H54 (cell line): Measurements from ENCODE around the gene ZC4H2.
"Not testable (repeated sequence)": the region's sequence is repeated elsewhere in the genome, so short reads cannot be mapped to it uniquely, and the experiment has no call there.

Experiments
- DNase-seq: peaks from one replicate; pipeline ENCODE4 v3.0.0; 2011; ENCODE audit warnings: low spot score, mixed read lengths; ENCODE audit not compliant: insufficient read length
- FAIRE-seq: peaks from 3 replicates; lab custom pipeline; 2011; peaks lifted over from hg19 to GRCh38; lab: Jason Lieb, UNC
- POLR2A ChIP-seq: IDR thresholded peaks from 2 replicates; pipeline ENCODE4 v1.6.1; 2011; ENCODE audit warnings: low read depth, mild to moderate bottlenecking, low read length

ZC4H2 gene

DNA sequence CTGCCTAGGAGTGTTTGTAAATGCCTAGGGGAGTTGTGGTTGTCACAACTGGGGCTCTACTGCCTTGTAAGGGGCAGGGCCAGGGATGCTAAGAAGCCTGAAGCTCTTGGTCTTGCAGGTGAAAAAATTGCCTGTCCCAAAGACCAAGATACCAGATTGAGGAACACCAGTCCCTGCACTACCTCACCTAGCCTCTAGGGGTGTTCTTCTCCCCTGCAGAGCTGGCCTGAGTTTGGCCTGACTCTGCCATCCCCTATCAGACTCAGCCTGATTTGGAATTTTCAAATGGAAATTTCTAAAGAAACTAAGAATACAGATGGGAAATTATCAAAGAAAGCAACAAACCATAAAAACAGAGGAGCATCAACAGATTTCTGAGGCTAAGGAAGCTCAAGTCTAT is 90.4 kb downstream of the ZC4H2 start:
- FAIRE-seq: peak; percentile 11
- DNase-seq: no peak
- no peak for TF ChIP-seq POLR2A

GRCh38 chrX:64878709-64879108 is 97.5 kb downstream of the ZC4H2 start:
- DNase-seq: not testable (repeated sequence)

GRCh38 chrX:64867217-64867616 is 109.0 kb downstream of the ZC4H2 start:
- TF ChIP-seq POLR2A: no peak
- DNase-seq: no peak
- FAIRE-seq: no peak

More at GRCh38 chrX:64878709-64879108, 97.5 kb downstream of the ZC4H2 start:
- FAIRE-seq: not testable (repeated sequence)
